Keratinocyte (primary cell): ENCODE data around the gene ACSS1. TPM values are rescaled to one million over a fixed set of nuclear protein-coding genes. Genes with fewer than 3 reads are reported as not detected.

Experiments
- DNase-seq: peaks from one replicate; pipeline ENCODE4 v3.0.0-alpha.2; 2011; ENCODE audit warnings: low read depth, missing footprints, low spot score
- FAIRE-seq: peaks from 2 replicates; lab custom pipeline; 2011; peaks lifted over from hg19 to GRCh38; lab: Jason Lieb, UNC
- H2AFZ ChIP-seq: 2 replicates; pipeline ENCODE4 v1.6.0; 2012; ENCODE audit warnings: low read length, control low read depth, inconsistent platforms; ENCODE audit not compliant: control insufficient read depth
- H3K27ac ChIP-seq: 2 replicates; pipeline ENCODE4 v1.5.1; 2011; ENCODE audit warnings: low read length; ENCODE audit not compliant: control insufficient read depth, insufficient read depth
- H3K27me3 ChIP-seq: 3 replicates; pipeline ENCODE4 v1.6.0; 2011; ENCODE audit warnings: low read length; ENCODE audit not compliant: control insufficient read depth, insufficient read depth; ENCODE audit errors: extremely low read depth
- H3K36me3 ChIP-seq, 2 experiments: 2 replicates in 1 of 2; 3 replicates in 1 of 2; pipeline ENCODE4 v1.5.1; 2011; ENCODE audit warnings: low read length in 2 of 2, mild to moderate bottlenecking in 1 of 2; ENCODE audit not compliant: control insufficient read depth in 2 of 2, insufficient read depth in 2 of 2; ENCODE audit errors: extremely low read depth in 1 of 2
- H3K4me1 ChIP-seq: 3 replicates; pipeline ENCODE4 v1.5.1; 2011; ENCODE audit warnings: low read length; ENCODE audit not compliant: control insufficient read depth, insufficient read depth; ENCODE audit errors: extremely low read depth
- H3K4me2 ChIP-seq: 3 replicates; pipeline ENCODE4 v1.6.0; 2011; ENCODE audit warnings: low read depth, low read length; ENCODE audit not compliant: control insufficient read depth, insufficient read depth; ENCODE audit errors: extremely low read depth
- H3K4me3 ChIP-seq, 3 experiments: fragments of 200-600 bp in 1 of 3; sonication (generic) in 1 of 3; 2 replicates in 2 of 3; 3 replicates in 1 of 3; pipeline ENCODE4 v1.5.1; 2011 to 2016; ENCODE audit warnings: low read length in 3 of 3, mild to moderate bottlenecking in 3 of 3, control low read depth in 2 of 3, inconsistent platforms in 1 of 3, low read depth in 1 of 3, mixed read lengths in 1 of 3, mixed run types in 1 of 3, moderate library complexity in 1 of 3; ENCODE audit not compliant: control insufficient read depth in 2 of 3, insufficient read depth in 2 of 3; ENCODE audit errors: extremely low read depth in 1 of 3
- H3K79me2 ChIP-seq: 2 replicates; pipeline ENCODE4 v1.6.0; 2012; ENCODE audit warnings: low read length; ENCODE audit not compliant: control insufficient read depth, insufficient read depth
- H3K9ac ChIP-seq: 3 replicates; pipeline ENCODE4 v1.6.0; 2011; ENCODE audit warnings: low read length; ENCODE audit not compliant: control insufficient read depth, insufficient read depth; ENCODE audit errors: extremely low read depth
- H3K9me1 ChIP-seq: 3 replicates; pipeline ENCODE4 v1.6.0; 2011; ENCODE audit warnings: low read length; ENCODE audit not compliant: control insufficient read depth, insufficient read depth; ENCODE audit errors: extremely low read depth
- H3K9me3 ChIP-seq: 2 replicates; pipeline ENCODE4 v1.5.1; 2012; ENCODE audit warnings: low read depth, low read length; ENCODE audit not compliant: control insufficient read depth
- H4K20me1 ChIP-seq: 3 replicates; pipeline ENCODE4 v1.6.0; 2011; ENCODE audit warnings: low read length; ENCODE audit not compliant: control insufficient read depth, insufficient read depth; ENCODE audit errors: extremely low read depth
- CTCF ChIP-seq, 3 experiments: IDR thresholded peaks in 1 of 3; conservative IDR thresholded peaks in 1 of 3; optimal IDR thresholded peaks in 1 of 3; 2 replicates in 2 of 3; 3 replicates in 1 of 3; pipeline versions ENCODE3 to v1.5.1; 2011; ENCODE audit warnings: low read length in 3 of 3, mild to moderate bottlenecking in 3 of 3, moderate library complexity in 2 of 3, control low read depth in 1 of 3, inconsistent platforms in 1 of 3; ENCODE audit not compliant: insufficient read depth in 2 of 3; ENCODE audit errors: extremely low read depth in 1 of 3
- EZH2 ChIP-seq: IDR thresholded peaks from one replicate; pipeline ENCODE4 v1.6.1; 2012; ENCODE audit warnings: inconsistent platforms, mild to moderate bottlenecking, low read length, moderate library complexity
- dilution Hi-C: fragments of 300-500 bp; cut with MboI; formaldehyde crosslinking; loops from one replicate; pipeline ENCODE4 v1.7.0; 2020; ENCODE audit warnings: low sequenced_read_pairs; ENCODE audit not compliant: extremely low pct_ligation_motif_present
- polyA plus RNA-seq, 5 experiments: library from polyadenylated mRNA; depleted of rRNA in 3 of 5; stranded (reverse) in 3 of 5; stranded (forward) in 1 of 5; unstranded in 1 of 5; fragments of >200 nt; gene quantifications; 1 replicate in 1 of 5; 2 replicates in 3 of 5; 3 replicates in 1 of 5; pipeline versions ENCODE4 v1.2.1 to v1.2.3, GENCODE V29; 2011 to 2012; ENCODE audit warnings: missing spikeins in 2 of 5, low read depth in 1 of 5, low replicate concordance in 1 of 5

Gene ACSS1
- polyA plus RNA-seq, 1 donor (not counting 4 experiments of a cell fraction or from before 2014, with no cell fraction given): 1.5 TPM

GRCh38 chr20:25076731-25077609 is 19.0 kb upstream of the ACSS1 start:
- H3K4me3 ChIP-seq: no peak overlapping the region
- no peak overlapping the region for H3K9ac ChIP-seq
- DNase-seq: peak; percentile 40
- H3K27me3 ChIP-seq: peaks cover 75% of the 10 kb centered on the region
- TF ChIP-seq CTCF (optimal IDR thresholded peaks at IDR 0.05 in 1 of 3, IDR thresholded peaks at IDR 0.05 in 1 of 3, conservative IDR thresholded peaks at IDR 0.05 in 1 of 3; ENCODE audit: extremely low read depth in 1 of 3, insufficient read depth in 2 of 3, low read length in 3 of 3) (peak; percentile 52 to 60 (median 55)), EZH2 (no peak)
- no peaks in the 10 kb centered on the region for H4K20me1 ChIP-seq
- dilution Hi-C loops: no loop called here
- no peaks in the 10 kb centered on the region for H3K9me1 ChIP-seq
- no peak overlapping the region for H3K27ac ChIP-seq
- peak overlapping the region; percentile 32 for H3K4me2 ChIP-seq
- H3K79me2 ChIP-seq: no peaks in the 10 kb centered on the region
- no peaks in the 10 kb centered on the region for H3K9me3 ChIP-seq
- peaks cover 16% of the 10 kb centered on the region for H3K4me1 ChIP-seq
- no peaks in the 10 kb centered on the region for H3K36me3 ChIP-seq
- FAIRE-seq: peak; percentile 75
- no peak overlapping the region for H2AFZ ChIP-seq

DNA sequence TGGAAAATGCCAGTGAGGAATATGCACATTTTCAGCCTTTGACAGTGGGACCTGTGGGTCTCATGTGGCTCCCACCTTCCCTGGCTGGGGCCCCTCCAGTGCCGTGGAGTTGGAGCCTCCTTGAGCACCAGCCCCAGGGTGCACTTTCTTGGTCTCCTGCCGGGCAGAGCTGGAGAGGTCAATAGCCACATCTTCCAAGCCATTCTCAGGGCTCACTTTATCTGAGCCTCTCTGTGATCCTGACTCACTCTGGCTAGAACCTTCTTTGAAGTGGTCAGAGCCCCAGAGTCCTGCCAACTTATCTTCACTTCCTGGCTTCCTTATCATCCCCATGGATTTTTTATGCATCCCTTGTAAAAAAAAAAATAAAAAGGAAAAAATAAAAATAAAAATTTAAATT is 18.3 kb upstream of the ACSS1 start:
- Histone ChIP-seq H3K27me3 (peaks cover 75% of the 10 kb centered on the region), H2AFZ (no peak overlapping the region), H3K27ac (no peak overlapping the region), H3K36me3 (no peaks in the 10 kb centered on the region), H3K79me2 (no peaks in the 10 kb centered on the region), H3K4me1 (peaks cover 16% of the 10 kb centered on the region), H3K9me1 (no peaks in the 10 kb centered on the region), H3K9ac (no peak overlapping the region), H4K20me1 (no peaks in the 10 kb centered on the region), H3K9me3 (no peaks in the 10 kb centered on the region), H3K4me2 (no peak overlapping the region), H3K4me3 (no peak overlapping the region)
- DNase-seq: no peak
- no peak for FAIRE-seq
- TF ChIP-seq CTCF (optimal IDR thresholded peaks at IDR 0.05 in 1 of 3, IDR thresholded peaks at IDR 0.05 in 1 of 3, conservative IDR thresholded peaks at IDR 0.05 in 1 of 3; ENCODE audit: extremely low read depth in 1 of 3, insufficient read depth in 2 of 3, low read length in 3 of 3) (no peak), EZH2 (no peak)
- dilution Hi-C loops: no loop called here
